K562 (cell line): ENCODE measurements around the gene C10orf90. TPM values are rescaled to one million over a fixed set of nuclear protein-coding genes. Genes with fewer than 3 reads are reported as not detected.

Experiments
- ATAC-seq: fragments of 200-7000 bp; cut with Tn5 transposase; 3 replicates; pipeline ENCODE4 v1.9.1; 2020; ENCODE audit warnings: moderate library complexity
- BruUV-seq: library from RNA; stranded (reverse); fragments of 400-500 nt; replicated peaks from 2 replicates; lab custom pipeline; 2021; lab: Mats Ljungman, UMichigan
- CTCF ChIA-PET: fragments of 300-600 bp; formaldehyde crosslinking; extraction: SDS; loops from one replicate; lab custom pipeline; 2021; ENCODE audit warnings: low intra/inter-chr PET ratio; lab: Yijun Ruan, JAX
- POLR2A ChIA-PET: fragments of 300-600, 350-650 bp; sonication (Branson Sonifier 250); formaldehyde crosslinking; extraction: SDS; loops from one replicate; lab custom pipeline; 2021; ENCODE audit warnings: antibody characterized with exemption, inconsistent platforms; lab: Yijun Ruan, JAX
- DNase-seq, 4 experiments: peaks; one replicate each; pipeline versions ENCODE4 v3.0.0 to v3.0.0-alpha.2; 2011 to 2018; ENCODE audit warnings: low spot score in 3 of 4, mixed read lengths in 3 of 4; ENCODE audit errors: extremely low read depth in 1 of 4
- FAIRE-seq: peaks from 2 replicates; lab custom pipeline; 2011; peaks lifted over from hg19 to GRCh38; lab: Jason Lieb, UNC
- H2AFZ ChIP-seq: 2 replicates; pipeline ENCODE4 v1.6.0; 2011; ENCODE audit warnings: low read depth, low read length, control low read depth, inconsistent platforms
- H3K27ac ChIP-seq: fragments of 200-600 bp; 3 replicates; pipeline ENCODE4 v1.8.0; 2011; ENCODE audit warnings: low read depth, mild to moderate bottlenecking, control low read depth, inconsistent platforms, low read length, moderate library complexity, mixed read lengths; ENCODE audit errors: extremely low read depth
- H3K27me3 ChIP-seq, 2 experiments: fragments of 300-600 bp in 1 of 2; 2 replicates in 1 of 2; 3 replicates in 1 of 2; pipeline versions ENCODE4 v1.6.0 to v1.8.0; 2011; ENCODE audit warnings: inconsistent platforms in 2 of 2, low read length in 2 of 2, mild to moderate bottlenecking in 1 of 2, mixed read lengths in 1 of 2, moderate library complexity in 1 of 2; ENCODE audit not compliant: control insufficient read depth in 2 of 2, insufficient read depth in 2 of 2
- H3K36me3 ChIP-seq: fragments of 300-600 bp; 3 replicates; pipeline ENCODE4 v1.8.0; 2011; ENCODE audit warnings: mild to moderate bottlenecking, low read length, inconsistent platforms; ENCODE audit not compliant: control insufficient read depth, insufficient read depth
- H3K4me1 ChIP-seq, 2 experiments: fragments of 200-600 bp in 1 of 2; replicated peaks in 1 of 2; 2 replicates in 1 of 2; 3 replicates in 1 of 2; pipeline versions ENCODE4 v1.5.1 to v1.8.0; 2011; ENCODE audit warnings: inconsistent platforms in 2 of 2, low read length in 2 of 2, mild to moderate bottlenecking in 1 of 2, mixed read lengths in 1 of 2, moderate library complexity in 1 of 2; ENCODE audit not compliant: control insufficient read depth in 2 of 2, insufficient read depth in 2 of 2
- H3K4me2 ChIP-seq: 2 replicates; pipeline ENCODE4 v1.6.1; 2011; ENCODE audit warnings: low read length, control low read depth, inconsistent platforms, mixed read lengths; ENCODE audit not compliant: insufficient read depth
- H3K4me3 ChIP-seq: fragments of 200-600 bp; sonication (generic), shearing (Covaris generic); 2 replicates; pipeline ENCODE4 v1.5.1; 2016; ENCODE audit warnings: control low read depth, inconsistent platforms
- H3K79me2 ChIP-seq: fragments of 200-600 bp; 3 replicates; pipeline ENCODE4 v1.8.0; 2011; ENCODE audit warnings: low read length, inconsistent platforms; ENCODE audit not compliant: control insufficient read depth, insufficient read depth
- H3K9ac ChIP-seq, 2 experiments: 2 replicates each; pipeline versions ENCODE4 v1.6.0 to v1.6.1; 2011; ENCODE audit warnings: low read depth in 2 of 2, low read length in 2 of 2, control low read depth in 1 of 2, inconsistent platforms in 1 of 2, mild to moderate bottlenecking in 1 of 2, mixed read lengths in 1 of 2; ENCODE audit not compliant: insufficient read depth in 1 of 2
- H3K9me1 ChIP-seq: one replicate; pipeline ENCODE4 v1.6.0; 2011; ENCODE audit warnings: inconsistent platforms, mild to moderate bottlenecking, low read length, moderate library complexity; ENCODE audit not compliant: control insufficient read depth, insufficient read depth
- H3K9me3 ChIP-seq: replicated peaks from 2 replicates; pipeline ENCODE4 v1.5.1; 2011; ENCODE audit warnings: low read depth, low read length, inconsistent platforms; ENCODE audit not compliant: control insufficient read depth, insufficient read depth
- H4K20me1 ChIP-seq: replicated peaks from 2 replicates; pipeline ENCODE4 v1.6.1; 2011; ENCODE audit warnings: low read length, inconsistent platforms, mixed read lengths; ENCODE audit not compliant: control insufficient read depth, insufficient read depth
- CAMTA2 ChIP-seq: fragments of 250-450 bp; sonication (Bioruptor Pico); conservative IDR thresholded peaks from 2 replicates; pipeline ENCODE4 v1.5.1; 2022
- CBX8 ChIP-seq: fragments of 200-600 bp; sonication (generic); IDR thresholded peaks from 2 replicates; pipeline ENCODE4 v1.6.1; 2012; ENCODE audit warnings: borderline replicate concordance, mixed run types, low read depth, mild to moderate bottlenecking, moderate library complexity, mixed read lengths, low read length, control low read depth, inconsistent platforms; ENCODE audit not compliant: poor library complexity, severe bottlenecking; ENCODE audit errors: extremely low read depth
- DNMT1 ChIP-seq: fragments of 450-650 bp; IDR thresholded peaks from 2 replicates; pipeline ENCODE4 v1.6.1; 2016; ENCODE audit warnings: antibody characterized with exemption, mild to moderate bottlenecking
- E2F8 ChIP-seq: fragments of 450-650 bp; IDR thresholded peaks from 2 replicates; pipeline ENCODE4 v1.7.1; 2018; ENCODE audit warnings: mild to moderate bottlenecking, low read depth; ENCODE audit not compliant: partially characterized antibody
- HCFC1 ChIP-seq: IDR thresholded peaks from 2 replicates; pipeline ENCODE4 v1.6.1; 2012; ENCODE audit warnings: low read depth, low read length, improper control_type of control experiment
- HSF4 ChIP-seq: fragments of 250-450 bp; sonication (Bioruptor Pico); IDR thresholded peaks from 2 replicates; pipeline ENCODE4 v2.1.2; 2022; ENCODE audit warnings: mild to moderate bottlenecking, moderate library complexity, borderline replicate concordance
- LARP7 ChIP-seq: fragments of 450-650 bp; IDR thresholded peaks from 2 replicates; pipeline ENCODE4 v1.6.1; 2016
- MBD2 ChIP-seq: sonication (generic); IDR thresholded peaks from 2 replicates; pipeline ENCODE4 v1.6.1; 2016; ENCODE audit warnings: low read depth, borderline replicate concordance
- NCOA4 ChIP-seq: fragments of 450-650 bp; IDR thresholded peaks from 2 replicates; pipeline ENCODE4 v1.6.1; 2018; ENCODE audit warnings: mild to moderate bottlenecking; ENCODE audit not compliant: partially characterized antibody
- NR2C1 ChIP-seq, 2 experiments: fragments of 450-650 bp; IDR thresholded peaks; 2 replicates each; pipeline ENCODE4 v1.6.1; 2017; ENCODE audit warnings: mild to moderate bottlenecking in 2 of 2, antibody characterized with exemption in 1 of 2, inconsistent platforms in 1 of 2, missing compliant biosample characterization in 1 of 2, missing genetic modification characterization in 1 of 2
- PTRF ChIP-seq: fragments of 450-650 bp; IDR thresholded peaks from 2 replicates; pipeline ENCODE4 v1.6.1; 2016; ENCODE audit warnings: mild to moderate bottlenecking, missing genetic modification characterization, missing compliant biosample characterization
- PURB ChIP-seq: sonication (generic); formaldehyde crosslinking; IDR thresholded peaks from 2 replicates; pipeline ENCODE4 v1.9.0; 2021; ENCODE audit warnings: low read depth, mild to moderate bottlenecking, missing genetic modification reagents
- STAT5A ChIP-seq: IDR thresholded peaks from 2 replicates; pipeline ENCODE4 v1.6.1; 2012; ENCODE audit warnings: low read length, inconsistent platforms, borderline replicate concordance
- ZBTB1 ChIP-seq: sonication (generic); formaldehyde crosslinking; IDR thresholded peaks from 2 replicates; pipeline ENCODE4 v1.8.1; 2023; ENCODE audit warnings: missing genetic modification reagents, low read depth, mild to moderate bottlenecking, borderline replicate concordance
- ZNF583 ChIP-seq: fragments of 250-450 bp; sonication (Bioruptor Pico); IDR thresholded peaks from 2 replicates; pipeline ENCODE4 v1.4.0; 2020
- WGBS: fragments of 100-300 bp; shearing (Covaris generic); methylation state at CpG from one replicate; pipeline ENCODE4 v1.1.6; 2016; ENCODE audit warnings: low coverage, mixed read lengths; ENCODE audit not compliant: insufficient coverage; ENCODE audit errors: missing lambda C conversion rate; 5-methylcytosine and 5-hydroxymethylcytosine counted together
- in situ Hi-C: fragments of 300-500 bp; cut with MboI; formaldehyde crosslinking; loops from 4 replicates; pipeline ENCODE4 v1.15.0; 2018; ENCODE audit warnings: inconsistent platforms, mixed read lengths
- intact Hi-C: fragments of 100-400 bp; cut with micrococcal nuclease; formaldehyde crosslinking; loops from 2 replicates; pipeline ENCODE4 v1.14.2; 2022
- polyA plus RNA-seq, 8 experiments: library from polyadenylated mRNA; depleted of rRNA in 4 of 8; stranded (reverse) in 5 of 8; unstranded in 3 of 8; fragments of >200 nt; fragmentation: Nextera tagmentation in 2 of 8; fragmentation: Illumina TruSeq in 1 of 8; extraction: Ambion mirVana in 2 of 8; extraction: Trizol in 1 of 8; gene quantifications; 2 replicates each; pipeline versions ENCODE4 v1.2.1 to v1.2.3, GENCODE V29; 2011 to 2014; ENCODE audit warnings: inconsistent platforms in 1 of 8, missing spikeins in 1 of 8
- total RNA-seq, 7 experiments: library from RNA; depleted of rRNA in 6 of 7; stranded (reverse); fragments of >200 nt in 6 of 7; fragmentation: Illumina TruSeq in 2 of 7; extraction: Trizol in 2 of 7; gene quantifications; 2 replicates each; pipeline versions ENCODE4 v1.2.1 to v1.2.3, GENCODE V29; 2011 to 2021; ENCODE audit warnings: low replicate concordance in 1 of 7

The C10orf90 gene
- total and polyA plus RNA-seq, 9 of the 15 experiments (the other 6 are each of a cell fraction or from before 2014, with no cell fraction given): not detected

GRCh38 chr10:126617208-126617607 is 53.3 kb downstream of the C10orf90 start:
- 0% methylated on average over 1 of the region's 1 CpG for WGBS
- no peak for ATAC-seq
- Histone ChIP-seq H3K27me3 (no peaks in the 10 kb centered on the region), H3K4me2 (no peak overlapping the region), H3K4me1 (no peaks in the 10 kb centered on the region), H3K9me3 (no peaks in the 10 kb centered on the region), H3K36me3 (no peaks in the 10 kb centered on the region), H3K27ac (no peak overlapping the region), H3K9me1 (no peaks in the 10 kb centered on the region), H3K9ac (no peak overlapping the region), H4K20me1 (no peaks in the 10 kb centered on the region), H3K79me2 (no peaks in the 10 kb centered on the region), H3K4me3 (no peak overlapping the region), H2AFZ (no peak overlapping the region)
- no TSS peak for BruUV-seq
- in situ Hi-C loops: no loop called here
- DNase-seq: no peak
- FAIRE-seq: no peak
- POLR2A ChIA-PET: no interaction called here
- CTCF ChIA-PET: no interaction called here
- intact Hi-C loops: no loop called here
- TF ChIP-seq ZNF583 (CRISPR knock-in tag) (no peak), DNMT1 (no peak), HSF4 (CRISPR knock-in tag) (no peak), HCFC1 (no peak), PURB (CRISPR knock-in tag) (no peak), PTRF (no peak), ZBTB1 (CRISPR knock-in tag) (no peak), STAT5A (no peak)

GRCh38 chr10:126616737-126617136 is 53.8 kb downstream of the C10orf90 start:
- POLR2A ChIA-PET: no interaction called here
- no peaks in the 10 kb centered on the region for H4K20me1 ChIP-seq
- DNase-seq (no peak), FAIRE-seq (no peak), ATAC-seq (no peak)
- H3K4me2 ChIP-seq: no peak overlapping the region
- H3K4me1 ChIP-seq: no peaks in the 10 kb centered on the region
- WGBS: 0% methylated on average over 3 of the region's 3 CpGs
- H3K9me3 ChIP-seq: no peaks in the 10 kb centered on the region
- H3K79me2 ChIP-seq: no peaks in the 10 kb centered on the region
- in situ Hi-C loops: no loop called here
- H3K27ac ChIP-seq: no peak overlapping the region
- CTCF ChIA-PET: no interaction called here
- no peak overlapping the region for H2AFZ ChIP-seq
- no peak overlapping the region for H3K9ac ChIP-seq
- BruUV-seq: no TSS peak
- H3K4me3 ChIP-seq: no peak overlapping the region
- intact Hi-C loops: no loop called here
- H3K36me3 ChIP-seq: no peaks in the 10 kb centered on the region
- no peaks in the 10 kb centered on the region for H3K27me3 ChIP-seq
- H3K9me1 ChIP-seq: no peaks in the 10 kb centered on the region
- TF ChIP-seq NCOA4 (no peak), NR2C1 (IDR thresholded peaks at IDR 0.05) (no peak), NR2C1 (tag; IDR thresholded peaks at IDR 0.05) (no peak), LARP7 (no peak), MBD2 (no peak), CAMTA2 (no peak), E2F8 (no peak), CBX8 (no peak)
